ENCODE results near the gene MED27.

DNA sequence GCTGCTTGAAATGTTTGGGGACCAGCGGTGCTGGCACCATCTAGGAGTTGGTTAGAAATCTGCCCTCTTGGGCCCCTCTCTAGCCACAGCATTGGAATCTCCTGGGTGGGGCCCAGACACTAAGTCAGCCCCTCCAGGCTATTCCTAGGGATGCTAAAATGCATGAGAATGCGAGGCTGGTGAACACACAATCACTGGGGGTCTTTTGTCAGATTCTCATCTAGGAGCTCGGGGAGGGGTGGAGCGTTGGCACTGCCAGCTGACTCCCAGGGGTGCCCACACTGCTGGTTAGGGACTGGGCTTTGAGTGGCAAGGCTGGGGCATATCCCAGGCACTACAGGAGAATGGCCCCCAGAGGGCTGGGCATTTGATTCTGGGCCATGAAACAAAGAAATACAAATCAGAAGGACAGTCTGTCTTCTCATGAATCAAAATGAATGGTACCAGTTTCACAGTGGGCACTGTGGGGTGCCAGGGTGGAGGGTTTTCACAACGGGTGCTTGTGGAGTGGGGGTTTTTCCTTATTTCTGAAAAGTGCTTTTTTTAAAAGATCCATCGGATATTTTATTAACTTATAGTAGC is 212.0 kb downstream of the MED27 start:
- TF ChIP-seq, protein P1, sequence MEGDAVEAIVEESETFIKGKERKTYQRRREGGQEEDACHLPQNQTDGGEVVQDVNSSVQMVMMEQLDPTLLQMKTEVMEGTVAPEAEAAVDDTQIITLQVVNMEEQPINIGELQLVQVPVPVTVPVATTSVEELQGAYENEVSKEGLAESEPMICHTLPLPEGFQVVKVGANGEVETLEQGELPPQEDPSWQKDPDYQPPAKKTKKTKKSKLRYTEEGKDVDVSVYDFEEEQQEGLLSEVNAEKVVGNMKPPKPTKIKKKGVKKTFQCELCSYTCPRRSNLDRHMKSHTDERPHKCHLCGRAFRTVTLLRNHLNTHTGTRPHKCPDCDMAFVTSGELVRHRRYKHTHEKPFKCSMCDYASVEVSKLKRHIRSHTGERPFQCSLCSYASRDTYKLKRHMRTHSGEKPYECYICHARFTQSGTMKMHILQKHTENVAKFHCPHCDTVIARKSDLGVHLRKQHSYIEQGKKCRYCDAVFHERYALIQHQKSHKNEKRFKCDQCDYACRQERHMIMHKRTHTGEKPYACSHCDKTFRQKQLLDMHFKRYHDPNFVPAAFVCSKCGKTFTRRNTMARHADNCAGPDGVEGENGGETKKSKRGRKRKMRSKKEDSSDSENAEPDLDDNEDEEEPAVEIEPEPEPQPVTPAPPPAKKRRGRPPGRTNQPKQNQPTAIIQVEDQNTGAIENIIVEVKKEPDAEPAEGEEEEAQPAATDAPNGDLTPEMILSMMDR (conservative IDR thresholded peaks at IDR 0.05; ENCODE audit: low read depth, low read length), result no peak
- TF ChIP-seq POLR2A (IDR thresholded peaks at IDR 0.05; ENCODE audit: low read depth, low read length) (no peak), BHLHE40 (IDR thresholded peaks at IDR 0.05; ENCODE audit: low read depth, low read length) (no peak), SMC3 (IDR thresholded peaks at IDR 0.05; ENCODE audit: low read depth, low read length) (no peak), RFX5 (IDR thresholded peaks at IDR 0.05; ENCODE audit: low read depth, low read length) (no peak), FOS (IDR thresholded peaks at IDR 0.05; ENCODE audit: low read depth, low read length) (no peak), CEBPB (IDR thresholded peaks at IDR 0.05; ENCODE audit: low read depth, low read length) (no peak)
